Fibroblast of gingiva (primary cell): ENCODE results near the gene HTRA1.
A peak's percentile ranks its signal among the peaks of the same experiment; 100 is the strongest.

Source experiments
- DNase-seq: peaks from one replicate; pipeline ENCODE4 v3.0.0-alpha.2; 2011; ENCODE audit warnings: low read depth

The HTRA1 gene

DNA sequence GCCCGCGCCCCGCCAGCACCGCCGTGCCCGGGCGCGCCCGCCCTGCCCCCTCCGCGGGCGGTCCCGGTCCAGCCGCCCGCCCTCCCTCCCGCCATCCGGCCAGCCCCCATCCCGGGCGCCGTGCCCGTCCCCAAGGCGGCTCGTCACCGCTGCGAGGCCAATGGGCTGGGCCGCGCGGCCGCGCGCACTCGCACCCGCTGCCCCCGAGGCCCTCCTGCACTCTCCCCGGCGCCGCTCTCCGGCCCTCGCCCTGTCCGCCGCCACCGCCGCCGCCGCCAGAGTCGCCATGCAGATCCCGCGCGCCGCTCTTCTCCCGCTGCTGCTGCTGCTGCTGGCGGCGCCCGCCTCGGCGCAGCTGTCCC lies at the start of gene HTRA1:
HTRA1 (plus strand) TSS at position 187 of the 362 bp plus-strand sequence; CDS start at position 287, 100 bp downstream.
- peak; percentile 86 for DNase-seq

DNA sequence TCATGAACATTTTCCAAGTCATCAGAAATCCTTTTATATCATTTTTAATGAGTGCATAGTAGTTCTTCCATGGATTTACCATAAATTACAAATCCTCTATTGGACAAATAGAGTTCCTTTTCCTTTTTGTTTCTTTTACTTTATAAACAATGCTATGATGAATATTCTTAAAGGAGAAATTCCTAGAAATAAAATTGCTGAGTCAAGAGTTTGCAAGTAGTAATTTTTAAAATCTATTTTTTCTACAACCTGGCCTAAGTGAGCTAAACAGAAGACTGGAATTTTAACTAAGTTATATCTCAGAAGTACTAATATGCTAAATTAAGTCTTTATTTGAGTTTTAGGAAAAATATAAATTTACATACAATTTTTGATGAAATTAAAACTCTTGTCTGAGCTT lies 48.0 kb upstream of the HTRA1 start:
- DNase-seq, result no peak

DNA sequence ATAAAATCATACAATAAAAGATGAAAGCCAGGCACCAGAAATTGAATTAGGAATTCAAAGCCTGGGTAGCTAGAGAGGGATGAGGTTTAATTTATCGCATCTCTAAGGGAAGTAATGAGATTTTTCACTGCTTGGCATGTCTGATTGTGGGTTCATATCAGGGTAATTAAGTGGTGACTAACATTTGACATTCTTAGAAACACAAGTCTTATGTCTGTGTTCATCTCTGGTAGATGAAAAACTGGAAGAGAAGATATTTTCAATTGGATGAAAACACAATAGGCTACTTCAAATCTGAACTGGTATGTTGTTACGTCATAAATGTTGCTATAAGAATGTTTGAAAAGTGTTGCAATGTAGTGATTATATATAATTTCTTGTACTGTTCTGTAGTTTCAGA lies 43.7 kb upstream of the HTRA1 start:
- DNase-seq, result peak; percentile 34

DNA sequence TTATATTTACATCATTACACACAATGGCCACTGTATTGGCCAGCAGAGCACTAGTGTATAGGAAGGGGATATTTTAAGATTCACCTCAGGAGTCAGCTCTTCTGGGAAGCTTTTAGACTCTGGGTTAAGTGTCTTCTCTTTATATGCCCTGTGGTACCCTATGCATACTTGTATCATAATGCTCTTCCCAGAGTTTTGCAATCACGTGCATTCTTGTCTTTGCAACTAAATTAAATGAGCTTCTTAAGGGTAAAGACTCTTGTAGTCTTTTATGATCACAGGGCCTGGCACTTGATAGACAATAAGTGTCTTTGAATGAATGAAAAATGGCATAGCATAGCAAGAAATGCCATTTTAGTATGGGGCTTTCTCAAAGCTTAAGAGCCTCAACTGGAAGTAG lies 42.3 kb upstream of the HTRA1 start:
- DNase-seq, result peak; percentile 45

DNA sequence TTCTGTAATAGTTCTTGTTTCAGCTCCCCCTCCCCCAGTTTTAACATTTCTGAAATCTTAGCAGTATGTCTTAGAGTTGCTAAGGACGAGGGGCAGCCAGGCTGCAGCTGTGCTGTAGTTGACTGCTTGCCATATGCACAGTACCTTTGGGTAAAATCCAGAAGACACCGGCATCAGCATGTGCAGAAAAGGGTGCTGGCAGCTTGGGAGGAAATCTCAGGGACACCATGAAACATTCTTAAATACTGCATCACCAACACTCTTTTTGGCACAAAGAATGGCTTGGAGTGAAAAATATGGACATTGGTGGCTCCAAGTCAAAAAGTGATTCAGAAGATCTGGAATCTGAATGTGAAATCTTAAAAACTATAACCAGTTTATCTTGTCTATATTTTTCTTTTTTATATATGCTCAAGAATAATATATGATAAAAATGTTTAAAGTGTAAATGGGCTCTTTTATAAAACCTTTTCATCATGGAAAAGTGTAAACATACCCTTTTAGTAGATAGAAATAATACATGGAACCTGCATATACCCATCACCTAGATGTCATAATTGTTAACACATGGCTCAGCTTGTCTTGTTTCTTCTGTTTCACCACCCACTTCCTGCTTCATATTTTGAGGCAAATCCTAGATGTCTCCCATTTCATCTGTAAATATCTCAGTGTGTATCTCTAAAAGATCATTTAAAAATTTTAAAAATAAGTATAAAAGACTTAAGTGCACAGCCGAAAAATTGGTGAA lies 41.3 kb upstream of the HTRA1 start:
- DNase-seq, result peak; percentile 81

DNA sequence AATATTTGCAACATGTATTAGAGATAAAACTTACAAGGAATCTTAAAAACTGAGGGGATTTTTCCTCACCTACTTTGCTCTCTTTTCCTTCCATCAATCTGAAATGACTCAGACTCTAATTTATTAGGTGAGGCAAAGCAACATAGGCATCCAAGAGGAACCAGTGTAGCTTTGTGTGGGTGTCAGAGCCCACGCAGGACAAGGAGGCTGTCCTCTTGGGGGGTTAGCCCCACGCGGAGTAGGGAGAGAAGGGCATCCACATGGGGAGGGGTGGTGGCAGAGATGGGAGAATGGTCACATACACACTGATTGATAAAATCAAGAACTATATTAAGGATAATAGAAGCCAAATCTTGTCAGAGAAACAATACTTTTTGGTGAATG lies 40.7 kb upstream of the HTRA1 start:
- no peak for DNase-seq

DNA sequence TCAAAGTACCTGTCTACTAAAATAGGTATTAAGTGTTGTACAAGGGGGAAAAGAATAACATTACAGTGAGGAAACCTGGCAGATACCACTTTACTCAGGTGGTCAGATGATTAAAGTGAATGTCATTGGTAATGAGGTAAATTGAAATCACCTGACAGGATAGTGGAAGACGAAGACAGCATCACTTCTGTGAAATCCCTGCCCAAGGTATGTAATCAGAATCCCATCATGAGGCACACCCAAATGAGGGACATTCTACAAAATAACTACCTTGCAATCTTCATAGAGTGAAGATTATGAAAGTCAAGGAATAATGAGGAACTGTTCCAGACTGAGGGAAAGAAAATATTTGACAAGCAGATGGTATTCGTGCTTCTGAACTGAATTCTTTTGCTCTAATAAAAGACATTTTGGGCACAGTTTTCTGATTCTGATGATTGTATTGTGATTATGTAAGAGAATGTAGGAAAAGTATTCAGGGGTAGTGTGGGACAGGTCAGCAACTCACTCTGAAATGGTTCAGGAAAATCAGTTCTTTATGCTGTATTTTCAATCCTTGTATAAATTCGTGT lies 40.2 kb upstream of the HTRA1 start:
- DNase-seq, result no peak

DNA sequence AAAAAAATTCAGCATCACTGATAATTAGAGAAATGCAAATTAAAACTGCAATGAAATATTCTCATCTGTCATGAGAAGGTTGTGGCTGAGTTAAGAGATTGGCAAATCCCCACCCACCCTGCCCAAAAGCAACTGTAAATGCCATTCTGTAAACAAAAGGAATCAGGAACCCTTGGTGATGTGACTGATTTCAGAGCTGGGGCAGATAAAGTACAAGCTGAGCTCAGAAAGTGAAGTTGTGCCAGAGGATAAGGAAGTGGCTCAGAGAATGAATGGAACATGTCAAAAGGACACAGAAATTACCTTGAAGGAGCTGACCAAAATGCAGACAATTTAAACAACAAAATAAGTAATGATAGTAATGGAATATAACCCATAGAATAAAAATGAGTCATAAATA lies 39.6 kb upstream of the HTRA1 start:
- no peak for DNase-seq

DNA sequence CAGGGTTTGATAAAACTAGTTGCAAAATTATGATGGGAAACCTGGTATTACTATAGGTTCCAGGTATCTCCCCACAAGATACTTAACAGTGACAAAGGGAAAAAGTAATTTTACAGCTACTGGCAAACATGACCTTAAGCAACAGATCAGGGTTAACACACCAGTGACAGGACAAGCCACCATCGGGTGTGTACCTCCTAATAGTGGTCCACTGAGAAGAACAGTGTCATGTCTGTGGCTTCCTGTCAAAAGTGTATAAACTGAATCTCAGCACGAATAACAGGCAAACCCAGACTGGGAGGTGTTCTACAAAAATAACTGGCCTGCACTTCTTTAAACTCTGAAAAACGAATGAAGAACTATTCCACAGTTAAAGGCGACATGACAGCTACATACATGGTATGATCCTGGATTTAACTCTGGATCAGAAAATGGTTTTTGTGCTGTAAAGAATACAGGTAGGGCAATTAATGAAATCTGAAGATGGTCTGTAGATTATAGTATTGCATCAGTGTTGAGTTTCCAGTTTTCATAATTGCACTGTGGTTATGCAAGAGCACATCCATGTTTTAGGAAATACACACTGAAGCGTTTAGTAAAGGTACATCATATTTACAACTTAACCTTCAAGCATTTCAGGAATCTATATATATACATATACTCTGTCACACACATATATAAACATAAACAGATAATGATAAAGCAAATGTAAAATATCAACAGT lies 38.9 kb upstream of the HTRA1 start:
- no peak for DNase-seq

DNA sequence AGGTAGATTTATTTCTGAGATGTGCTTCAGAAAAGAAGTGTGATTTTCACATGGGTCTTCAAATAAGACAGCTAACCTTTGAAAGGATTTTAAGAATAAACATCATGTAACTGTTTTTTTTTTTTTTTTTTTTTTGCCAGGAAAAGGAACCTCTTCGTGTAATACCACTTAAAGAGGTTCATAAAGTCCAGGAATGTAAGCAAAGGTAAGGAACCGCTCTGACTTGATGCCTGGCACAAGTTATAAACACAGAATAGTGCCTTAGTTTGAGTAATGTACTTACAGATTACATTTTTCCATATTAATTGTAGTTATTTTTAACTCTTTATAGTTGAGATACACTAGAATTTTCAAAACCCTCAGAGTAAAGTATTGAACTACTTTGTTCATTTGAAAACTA lies 37.3 kb upstream of the HTRA1 start:
- DNase-seq, result no peak

DNA sequence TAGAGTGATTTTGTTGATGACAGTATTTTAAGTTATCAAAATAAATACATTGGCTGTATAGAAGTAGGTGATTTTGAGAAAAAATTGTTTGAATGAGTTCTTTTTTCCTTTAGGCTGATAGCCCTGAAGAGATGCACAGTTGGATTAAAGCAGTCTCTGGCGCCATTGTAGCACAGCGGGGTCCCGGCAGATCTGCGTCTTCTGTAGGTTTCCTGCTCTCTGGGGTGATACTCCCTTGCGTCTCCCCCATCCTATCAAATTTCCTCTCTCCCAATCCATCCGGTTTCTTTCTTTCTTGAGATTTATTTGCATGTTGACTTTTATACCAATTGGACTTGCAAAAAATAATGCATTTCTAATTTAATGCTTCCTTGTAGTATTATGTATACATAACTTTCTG lies 34.5 kb upstream of the HTRA1 start:
- DNase-seq, result no peak

DNA sequence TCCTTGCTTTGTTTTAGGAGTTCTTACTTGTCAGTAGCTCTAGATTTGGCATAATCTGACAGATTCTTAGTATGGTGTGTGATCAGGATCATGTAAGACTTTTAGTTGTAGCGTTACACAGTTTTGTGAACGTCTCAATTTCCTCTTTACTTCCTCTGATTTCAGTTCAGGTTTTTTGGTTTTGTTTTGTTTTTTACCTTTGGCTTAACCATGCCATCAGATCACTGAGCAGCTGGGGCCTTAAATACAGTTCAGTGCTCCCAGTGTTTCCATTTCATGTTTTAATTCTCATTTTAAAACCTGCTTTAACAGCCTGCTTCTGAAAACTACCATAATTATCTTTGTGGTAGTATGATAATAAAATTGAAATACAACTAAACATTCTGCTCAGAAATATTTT lies 34.1 kb upstream of the HTRA1 start:
- no peak for DNase-seq

DNA sequence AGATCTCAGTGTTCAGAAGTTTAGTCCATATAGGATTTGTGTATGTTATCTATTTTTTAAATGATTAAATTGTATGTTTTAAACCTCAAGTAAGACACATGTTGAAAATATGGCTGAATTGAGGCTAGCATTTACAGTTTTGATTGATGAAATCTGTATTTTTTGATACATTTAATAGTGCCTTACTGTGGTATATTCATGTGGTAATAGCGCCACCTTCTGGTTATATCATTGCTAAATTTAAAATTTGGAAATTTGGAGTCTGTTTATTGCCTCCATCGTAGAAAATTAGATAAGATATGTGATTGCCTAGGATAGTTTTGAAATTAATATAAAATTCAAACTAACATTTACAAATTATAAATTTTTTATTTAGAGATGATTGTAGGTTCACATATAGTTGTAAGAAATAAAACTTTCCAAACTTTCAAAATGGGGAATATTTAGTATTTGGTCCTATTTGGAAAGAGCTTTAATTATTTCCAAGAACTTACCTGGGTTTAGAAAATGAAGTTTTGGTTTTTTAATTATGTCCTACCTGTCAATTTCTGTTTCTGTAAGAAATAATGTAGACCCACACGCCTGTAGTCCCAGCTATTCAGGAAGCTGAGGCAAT lies 26.0 kb upstream of the HTRA1 start:
- peak; percentile 36 for DNase-seq

DNA sequence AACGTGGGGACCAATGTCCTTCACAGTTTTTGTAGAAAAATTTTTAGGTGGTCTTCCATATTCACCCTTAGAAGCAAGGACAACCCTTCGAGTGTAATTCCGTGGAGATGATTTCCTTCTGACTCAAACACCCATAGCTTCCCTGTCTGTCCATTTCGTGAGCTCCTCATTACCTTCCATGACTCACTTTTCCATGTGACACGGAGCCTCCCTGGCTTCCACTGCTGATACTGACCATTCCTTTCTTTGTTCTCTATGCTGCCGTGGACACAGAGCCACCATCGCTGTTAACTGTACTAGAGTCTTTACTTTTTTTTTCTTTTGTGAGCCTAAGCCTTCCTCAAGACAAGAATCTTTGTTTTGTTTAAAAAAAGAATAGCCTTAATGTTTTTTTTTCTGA lies 19.4 kb upstream of the HTRA1 start:
- peak; percentile 12 for DNase-seq

DNA sequence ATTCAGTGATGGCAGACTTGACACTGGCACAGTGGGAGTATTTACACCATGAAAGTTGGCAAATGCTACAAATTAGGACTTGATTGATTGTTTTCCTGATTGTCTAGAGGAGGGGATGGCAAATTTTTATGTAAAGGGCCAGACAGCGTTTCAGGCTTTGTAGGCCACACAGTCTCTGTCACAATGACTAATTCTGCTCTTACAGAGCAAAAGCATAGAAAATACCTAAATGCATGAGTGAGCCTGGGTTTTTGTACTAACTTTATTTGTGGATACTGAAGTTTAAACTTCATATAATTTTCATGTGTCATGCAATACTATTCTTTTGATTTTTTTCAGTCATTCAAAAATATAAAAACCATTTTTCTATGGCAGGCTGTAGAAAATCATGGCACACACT lies 15.9 kb upstream of the HTRA1 start:
- no peak for DNase-seq

DNA sequence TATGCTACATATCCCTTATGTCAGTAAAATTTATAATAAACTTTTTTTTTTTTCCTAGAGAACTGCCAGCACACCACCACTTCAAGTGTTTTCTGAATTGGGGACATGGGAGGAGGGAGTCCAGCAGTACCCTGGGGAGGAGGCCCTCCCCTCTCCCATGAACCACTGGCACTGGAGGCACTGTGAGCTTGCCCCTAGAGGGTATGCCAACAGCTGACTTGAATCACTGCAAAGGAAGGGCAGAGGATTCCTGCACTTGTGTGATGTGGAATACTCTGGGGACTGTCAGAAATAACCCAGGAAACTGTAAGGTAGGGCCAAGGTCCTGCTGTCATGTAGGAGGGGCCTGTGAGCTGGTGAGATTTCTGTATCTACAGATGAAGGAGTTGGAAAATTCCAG lies 15.4 kb upstream of the HTRA1 start:
- DNase-seq, result no peak

DNA sequence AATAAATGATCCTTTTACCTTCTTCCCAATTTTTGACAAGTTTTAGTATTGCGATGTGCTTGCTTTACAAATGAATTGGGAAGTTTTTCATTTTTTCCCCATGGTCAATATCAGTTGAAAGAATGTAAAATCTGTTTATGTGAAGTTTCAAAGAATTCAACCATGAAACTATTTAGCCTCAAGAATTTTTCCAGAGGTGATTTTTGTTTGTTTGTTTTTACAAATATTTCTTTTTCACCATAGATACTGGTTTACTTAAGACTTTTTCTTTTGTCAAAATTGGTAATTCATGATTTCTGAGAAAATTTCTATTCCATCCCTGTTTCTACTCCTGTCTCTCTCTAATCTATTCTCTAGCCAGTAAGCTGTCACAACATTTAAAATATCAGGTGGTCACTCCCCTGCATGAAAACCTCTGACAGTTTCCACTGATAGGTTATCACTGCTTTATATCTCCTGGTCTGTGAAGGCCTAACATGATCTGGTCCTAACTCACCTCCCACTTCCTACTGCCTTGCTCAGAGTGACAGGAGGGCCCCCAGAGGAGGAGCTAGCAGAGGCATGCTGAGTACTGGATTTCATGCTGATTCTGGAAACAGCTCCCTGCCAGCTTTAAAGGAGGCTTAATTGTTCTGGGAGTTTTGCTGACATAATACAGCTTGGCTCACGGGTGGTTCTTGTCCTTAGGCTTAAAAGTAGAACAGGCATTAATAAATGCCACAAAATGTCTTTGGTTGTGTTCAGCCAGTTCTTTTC lies 14.5 kb upstream of the HTRA1 start:
- DNase-seq, result peak; percentile 29

DNA sequence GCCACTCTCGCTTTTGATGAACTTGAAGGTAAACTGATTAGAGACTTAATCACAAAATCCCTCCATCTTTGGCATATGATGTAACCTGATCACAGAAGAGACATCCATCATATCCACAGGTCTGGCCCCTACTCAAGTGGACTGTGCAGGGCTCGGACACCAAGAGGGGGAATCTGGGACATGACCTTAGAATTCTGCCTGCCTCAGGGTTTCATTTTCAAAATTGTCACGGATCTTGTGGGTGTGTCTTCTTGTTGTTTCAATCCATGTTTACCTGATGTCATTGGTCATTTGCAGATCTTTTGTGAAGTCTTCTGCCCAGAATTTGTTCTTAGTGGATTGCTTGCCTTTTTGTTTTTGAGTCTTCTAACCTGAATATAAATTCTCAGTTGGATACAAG lies 12.8 kb upstream of the HTRA1 start:
- DNase-seq, result no peak

DNA sequence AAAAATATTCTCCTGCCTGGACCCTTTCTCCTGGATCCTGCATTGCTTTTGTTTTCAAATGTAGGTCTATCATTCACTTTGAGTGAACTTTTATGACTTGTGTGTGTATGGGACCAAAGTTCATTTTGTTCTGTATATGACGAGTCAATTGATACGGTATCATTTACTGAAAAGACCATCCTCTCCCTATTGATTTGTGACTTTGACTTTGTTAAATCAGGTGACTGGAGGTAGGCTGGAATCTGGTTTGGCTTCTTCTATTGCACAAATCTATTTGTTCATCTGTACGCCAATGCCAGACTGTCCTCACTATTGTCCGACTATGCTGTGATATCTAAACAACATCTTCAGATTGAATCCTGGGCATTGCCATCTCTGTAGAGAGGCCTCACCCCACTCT lies 12.2 kb upstream of the HTRA1 start:
- DNase-seq, result no peak

DNA sequence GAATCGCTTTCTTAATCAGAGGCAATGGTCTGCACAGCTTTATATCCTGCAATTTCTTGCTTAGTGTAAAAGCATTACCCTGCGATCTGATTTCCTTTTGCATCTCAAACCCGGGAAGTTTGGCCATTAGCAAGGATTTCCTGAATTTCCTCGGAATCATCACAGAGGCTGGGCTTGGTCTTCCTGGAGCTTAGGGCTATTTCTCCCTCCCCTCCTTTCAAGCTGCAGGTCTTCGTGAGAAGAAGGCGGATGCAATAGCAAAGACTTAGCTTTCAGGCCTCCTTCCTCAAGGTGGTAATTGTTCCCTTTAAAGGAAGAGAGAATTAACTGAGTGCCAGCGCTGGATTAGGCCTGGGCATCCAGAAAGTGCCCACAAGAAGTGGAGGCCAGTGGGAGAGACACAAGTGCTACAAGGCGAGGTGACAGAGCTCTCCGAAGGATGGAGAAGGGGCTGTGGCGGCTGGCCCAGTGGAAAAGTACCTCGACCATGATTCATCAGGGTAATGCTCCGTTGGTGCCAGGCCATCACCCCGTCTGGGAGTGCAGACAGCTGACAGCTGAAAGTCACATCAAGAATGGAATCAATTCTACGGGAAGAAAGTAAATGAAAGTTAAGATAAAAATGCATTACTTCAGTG lies 10.9 kb upstream of the HTRA1 start:
- DNase-seq, result no peak

DNA sequence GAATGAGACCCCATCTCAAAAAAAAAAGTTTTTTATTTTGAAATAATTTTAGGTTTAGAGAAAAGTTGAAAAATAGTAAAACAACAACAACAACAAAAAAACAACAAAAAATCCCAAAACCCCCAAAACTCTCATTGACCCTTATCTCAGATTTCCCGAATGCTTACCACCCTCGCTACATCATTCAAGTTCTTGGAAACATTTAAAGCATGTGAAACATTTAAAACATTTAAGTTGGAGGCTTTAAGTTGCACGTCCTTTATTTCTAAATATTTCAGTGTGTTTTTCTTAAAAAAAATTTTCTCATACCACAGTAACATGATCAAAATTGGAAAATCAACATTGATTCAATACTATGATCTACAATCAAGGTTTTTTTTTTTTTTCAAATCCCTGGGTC lies 7.3 kb upstream of the HTRA1 start:
- no peak for DNase-seq

DNA sequence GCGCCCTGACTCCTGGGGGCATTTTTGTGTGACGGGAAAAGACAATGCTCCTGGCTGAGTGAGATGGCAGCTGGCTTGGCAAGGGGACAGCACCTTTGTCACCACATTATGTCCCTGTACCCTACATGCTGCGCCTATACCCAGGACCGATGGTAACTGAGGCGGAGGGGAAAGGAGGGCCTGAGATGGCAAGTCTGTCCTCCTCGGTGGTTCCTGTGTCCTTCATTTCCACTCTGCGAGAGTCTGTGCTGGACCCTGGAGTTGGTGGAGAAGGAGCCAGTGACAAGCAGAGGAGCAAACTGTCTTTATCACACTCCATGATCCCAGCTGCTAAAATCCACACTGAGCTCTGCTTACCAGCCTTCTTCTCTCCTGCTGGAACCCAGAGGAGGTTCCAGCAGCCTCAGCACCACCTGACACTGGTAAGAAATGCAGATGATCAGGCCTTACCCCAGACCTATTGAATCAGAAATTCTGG lies 6.7 kb upstream of the HTRA1 start, which contains the start of gene ARMS2:
ARMS2 (plus strand) TSS at position 51 of the 478 bp plus-strand sequence; CDS start at position 126, 75 bp downstream.
- DNase-seq, result no peak
